ENCODE data around the gene NR1H4. TPM values are rescaled to one million over a fixed set of nuclear protein-coding genes. Genes with fewer than 3 reads are reported as not detected.
A peak's percentile ranks its signal among the peaks of the same experiment; 100 is the strongest.

NR1H4 gene
- total and polyA plus RNA-seq, 2 of the 13 experiments (the other 11 are each of a cell fraction or from before 2014, with no cell fraction given): 27.3 to 114 TPM

DNA sequence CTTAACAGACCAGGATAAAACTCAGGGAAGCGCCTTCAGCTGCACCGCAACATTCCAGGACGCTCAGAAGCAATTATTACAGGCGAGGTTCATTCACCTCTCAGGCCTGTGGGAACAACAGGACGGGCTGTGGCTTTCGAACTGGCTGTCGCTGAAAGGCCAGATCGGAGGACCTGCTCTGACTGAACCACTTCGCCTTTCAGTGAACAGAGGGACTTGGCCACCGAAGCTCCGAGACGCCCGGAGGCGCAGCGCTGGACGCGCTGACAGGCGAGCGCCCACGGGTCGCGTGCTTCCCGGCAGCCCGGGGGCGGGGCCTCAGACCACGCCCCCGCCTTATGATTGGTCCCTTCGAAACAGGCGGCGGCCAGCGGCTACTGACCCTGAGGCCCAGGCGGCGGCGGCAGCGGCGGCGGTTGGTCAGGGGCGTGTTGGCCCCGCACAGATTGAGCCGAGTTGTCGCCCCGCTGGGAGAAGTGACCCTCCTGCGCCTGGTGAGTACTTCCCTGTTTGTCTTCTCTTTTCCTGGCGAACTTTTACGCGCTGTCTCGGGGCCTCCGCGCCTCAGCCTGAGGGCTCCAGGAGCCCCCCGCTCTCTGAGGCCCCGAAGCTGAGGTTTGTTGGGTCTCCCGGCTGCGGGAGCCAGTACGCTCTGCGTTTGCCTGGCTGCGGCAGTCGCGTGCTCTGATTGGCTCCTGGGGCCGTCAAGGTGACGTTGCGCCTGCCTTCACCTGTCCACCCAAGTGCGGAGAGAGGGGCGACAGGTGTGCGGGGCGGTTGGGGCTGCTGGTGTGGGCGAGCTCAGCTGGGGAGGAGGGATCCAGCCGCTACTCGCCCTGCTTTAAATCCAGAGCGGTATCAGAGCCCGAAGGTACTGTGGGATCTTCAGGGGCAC is 99.9 kb downstream of the NR1H4 start, which contains the start of gene GAS2L3 (continued):
- no peak for TF ChIP-seq NFIB (CRISPR knock-in tag; IDR thresholded peaks at IDR 0.05; ENCODE audit: borderline replicate concordance)
- TF ChIP-seq KLF9 (CRISPR knock-in tag; IDR thresholded peaks at IDR 0.05; ENCODE audit: low read depth): 0 out of 2 replicates have a peak, but pooled peaks have one; percentile 31
- peak; percentile 81; the same call in 1 of the 2 replicates for TF ChIP-seq ZBTB8A (CRISPR knock-in tag; IDR thresholded peaks at IDR 0.05; ENCODE audit: borderline replicate concordance, low read depth)
- TF ChIP-seq ZNF891 (CRISPR knock-in tag; IDR thresholded peaks at IDR 0.05): no peak
- no peak for TF ChIP-seq FOSL1 (CRISPR knock-in tag; IDR thresholded peaks at IDR 0.05; ENCODE audit: borderline replicate concordance)
- TF ChIP-seq NFATC3 (CRISPR knock-in tag; IDR thresholded peaks at IDR 0.05): peak; percentile 88; the same call in 1 of the 2 replicates
- peak; percentile 65; the same call in 1 of the 2 replicates for TF ChIP-seq YEATS2 (CRISPR knock-in tag; IDR thresholded peaks at IDR 0.05; ENCODE audit: borderline replicate concordance)
- TF ChIP-seq REPIN1 (CRISPR knock-in tag; IDR thresholded peaks at IDR 0.05; ENCODE audit: borderline replicate concordance, low read depth): peak; percentile 49; the same call in 1 of the 2 replicates
- TF ChIP-seq JUN (CRISPR knock-in tag; IDR thresholded peaks at IDR 0.05): 0 out of 2 replicates have a peak, but pooled peaks have one; percentile 45
- no peak for TF ChIP-seq ELF4 (CRISPR knock-in tag; IDR thresholded peaks at IDR 0.05; ENCODE audit: borderline replicate concordance)
- peak; percentile 85 for TF ChIP-seq ASH2L (IDR thresholded peaks at IDR 0.05; ENCODE audit: insufficient read length, low read depth, low read length)
- TF ChIP-seq JUNB (CRISPR knock-in tag; IDR thresholded peaks at IDR 0.05; ENCODE audit: borderline replicate concordance): no peak
- 0 out of 2 replicates have a peak, but pooled peaks have one; percentile 69 for TF ChIP-seq CENPT (CRISPR knock-in tag; IDR thresholded peaks at IDR 0.05; ENCODE audit: low read depth)
- no peak for TF ChIP-seq NR3C1 (CRISPR knock-in tag; IDR thresholded peaks at IDR 0.05)
- TF ChIP-seq RCOR2 (CRISPR knock-in tag; IDR thresholded peaks at IDR 0.05): 0 out of 2 replicates have a peak, but pooled peaks have one; percentile 23
- no peak for TF ChIP-seq ZNF329 (CRISPR knock-in tag; IDR thresholded peaks at IDR 0.05; ENCODE audit: low read depth)
- TF ChIP-seq, protein P1, sequence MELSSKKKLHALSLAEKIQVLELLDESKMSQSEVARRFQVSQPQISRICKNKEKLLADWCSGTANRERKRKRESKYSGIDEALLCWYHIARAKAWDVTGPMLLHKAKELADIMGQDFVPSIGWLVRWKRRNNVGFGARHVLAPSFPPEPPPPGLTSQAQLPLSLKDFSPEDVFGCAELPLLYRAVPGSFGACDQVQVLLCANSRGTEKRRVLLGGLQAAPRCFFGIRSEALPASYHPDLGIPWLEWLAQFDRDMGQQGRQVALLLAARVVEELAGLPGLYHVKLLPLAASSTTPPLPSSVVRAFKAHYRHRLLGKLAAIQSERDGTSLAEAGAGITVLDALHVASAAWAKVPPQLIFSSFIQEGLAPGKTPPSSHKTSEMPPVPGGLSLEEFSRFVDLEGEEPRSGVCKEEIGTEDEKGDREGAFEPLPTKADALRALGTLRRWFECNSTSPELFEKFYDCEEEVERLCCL (CRISPR knock-in tag; IDR thresholded peaks at IDR 0.05; ENCODE audit: borderline replicate concordance): 0 out of 2 replicates have a peak, but pooled peaks have one; percentile 19
- peak; percentile 93; the same call in 2 of the 3 replicates for TF ChIP-seq MXI1 (IDR thresholded peaks at IDR 0.05; ENCODE audit: borderline replicate concordance, low read depth, low read length)
- TF ChIP-seq, protein P2, sequence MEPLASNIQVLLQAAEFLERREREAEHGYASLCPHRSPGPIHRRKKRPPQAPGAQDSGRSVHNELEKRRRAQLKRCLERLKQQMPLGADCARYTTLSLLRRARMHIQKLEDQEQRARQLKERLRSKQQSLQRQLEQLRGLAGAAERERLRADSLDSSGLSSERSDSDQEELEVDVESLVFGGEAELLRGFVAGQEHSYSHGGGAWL (CRISPR knock-in tag; IDR thresholded peaks at IDR 0.05): peak; percentile 85
- TF ChIP-seq TBX2 (CRISPR knock-in tag; IDR thresholded peaks at IDR 0.05; ENCODE audit: borderline replicate concordance): peak; percentile 83
- TF ChIP-seq, protein P3, sequence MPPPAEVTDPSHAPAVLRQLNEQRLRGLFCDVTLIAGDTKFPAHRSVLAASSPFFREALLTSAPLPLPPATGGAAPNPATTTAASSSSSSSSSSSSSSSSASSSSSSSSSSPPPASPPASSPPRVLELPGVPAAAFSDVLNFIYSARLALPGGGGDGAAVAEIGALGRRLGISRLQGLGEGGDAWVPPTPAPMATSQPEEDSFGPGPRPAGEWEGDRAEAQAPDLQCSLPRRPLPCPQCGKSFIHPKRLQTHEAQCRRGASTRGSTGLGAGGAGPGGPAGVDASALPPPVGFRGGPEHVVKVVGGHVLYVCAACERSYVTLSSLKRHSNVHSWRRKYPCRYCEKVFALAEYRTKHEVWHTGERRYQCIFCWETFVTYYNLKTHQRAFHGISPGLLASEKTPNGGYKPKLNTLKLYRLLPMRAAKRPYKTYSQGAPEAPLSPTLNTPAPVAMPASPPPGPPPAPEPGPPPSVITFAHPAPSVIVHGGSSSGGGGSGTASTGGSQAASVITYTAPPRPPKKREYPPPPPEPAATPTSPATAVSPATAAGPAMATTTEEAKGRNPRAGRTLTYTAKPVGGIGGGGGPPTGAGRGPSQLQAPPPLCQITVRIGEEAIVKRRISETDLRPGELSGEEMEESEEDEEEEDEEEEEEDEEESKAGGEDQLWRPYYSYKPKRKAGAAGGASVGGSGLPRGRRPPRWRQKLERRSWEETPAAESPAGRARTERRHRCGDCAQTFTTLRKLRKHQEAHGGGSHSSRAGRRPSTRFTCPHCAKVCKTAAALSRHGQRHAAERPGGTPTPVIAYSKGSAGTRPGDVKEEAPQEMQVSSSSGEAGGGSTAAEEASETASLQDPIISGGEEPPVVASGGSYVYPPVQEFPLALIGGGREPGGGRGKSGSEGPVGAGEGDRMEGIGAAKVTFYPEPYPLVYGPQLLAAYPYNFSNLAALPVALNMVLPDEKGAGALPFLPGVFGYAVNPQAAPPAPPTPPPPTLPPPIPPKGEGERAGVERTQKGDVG (CRISPR knock-in tag; IDR thresholded peaks at IDR 0.05; ENCODE audit: borderline replicate concordance): peak; percentile 78; the same call in 1 of the 2 replicates
- TF ChIP-seq TCF7 (IDR thresholded peaks at IDR 0.05; ENCODE audit: low read depth): no peak
